Parathyroid adenoma (tissue), 2 donors: ENCODE measurements around the gene TGOLN2.
A peak's percentile ranks its signal among the peaks of the same experiment; 100 is the strongest.

Source experiments
- H2AFZ ChIP-seq: fragments of 300-600 bp; sonication (generic); one replicate; pipeline ENCODE4 v1.7.0; 2017; ENCODE audit warnings: antibody characterized with exemption, mild to moderate bottlenecking
- H3K27ac ChIP-seq: fragments of 300-600 bp; sonication (generic); one replicate; pipeline ENCODE4 v1.7.0; 2017
- H3K27me3 ChIP-seq: fragments of 300-600 bp; sonication (generic); one replicate; pipeline ENCODE4 v1.7.0; 2017; ENCODE audit warnings: low read length; ENCODE audit not compliant: control insufficient read depth, insufficient read depth
- H3K36me3 ChIP-seq: fragments of 300-600 bp; sonication (generic); one replicate; pipeline ENCODE4 v1.7.0; 2017; ENCODE audit warnings: low read length; ENCODE audit not compliant: control insufficient read depth, insufficient read depth
- H3K4me1 ChIP-seq: fragments of 300-600 bp; sonication (generic); one replicate; pipeline ENCODE4 v1.7.0; 2017; ENCODE audit warnings: control low read depth
- H3K4me2 ChIP-seq: fragments of 300-600 bp; sonication (generic); one replicate; pipeline ENCODE4 v1.7.0; 2017; ENCODE audit warnings: low read length
- H3K4me3 ChIP-seq: fragments of 300-600 bp; sonication (generic); one replicate; pipeline ENCODE4 v1.7.0; 2017; ENCODE audit warnings: low read depth, low read length
- H3K79me2 ChIP-seq: fragments of 300-600 bp; sonication (generic); one replicate; pipeline ENCODE4 v1.7.0; 2017; ENCODE audit warnings: control low read depth
- H3K9ac ChIP-seq: fragments of 300-600 bp; sonication (generic); one replicate; pipeline ENCODE4 v1.7.0; 2017; ENCODE audit warnings: mild to moderate bottlenecking
- H3K9me3 ChIP-seq: fragments of 300-600 bp; sonication (generic); one replicate; pipeline ENCODE4 v1.7.0; 2017; ENCODE audit warnings: low read length; ENCODE audit not compliant: control insufficient read depth
- CTCF ChIP-seq: fragments of 300-600 bp; sonication (generic); IDR thresholded peaks from one replicate; pipeline ENCODE4 v1.7.0; 2017; ENCODE audit warnings: antibody characterized with exemption, mild to moderate bottlenecking
- donor health status: primary hyperparathyroidism.

The TGOLN2 gene

GRCh38 chr2:85356186-85356585 lies 28.4 kb upstream of the TGOLN2 start:
- Histone ChIP-seq H3K9ac (no peak overlapping the region), H3K36me3 (no peaks in the 10 kb centered on the region), H3K9me3 (no peaks in the 10 kb centered on the region), H2AFZ (no peak overlapping the region), H3K4me2 (peak overlapping the region; percentile 97), H3K27ac (no peak overlapping the region), H3K4me1 (no peaks in the 10 kb centered on the region), H3K79me2 (peaks cover 16% of the 10 kb centered on the region), H3K27me3 (no peaks in the 10 kb centered on the region), H3K4me3 (no peak overlapping the region)
- no peak for TF ChIP-seq CTCF

- TF ChIP-seq CTCF, result no peak
- Histone ChIP-seq H3K4me1 (no peaks in the 10 kb centered on the region), H3K4me2 (peak overlapping the region; percentile 97), H3K27me3 (no peaks in the 10 kb centered on the region), H3K27ac (no peak overlapping the region), H3K9ac (peak overlapping the region; percentile 30), H2AFZ (peak overlapping the region; percentile 94), H3K79me2 (peaks cover 16% of the 10 kb centered on the region), H3K36me3 (no peaks in the 10 kb centered on the region), H3K9me3 (no peaks in the 10 kb centered on the region), H3K4me3 (peak overlapping the region; percentile 99)
Observed at GRCh38 chr2:85355521-85355920, 27.7 kb upstream of the TGOLN2 start.

- H3K27ac ChIP-seq, result peak overlapping the region; percentile 67
- peak overlapping the region; percentile 99 for H3K4me3 ChIP-seq
- H3K36me3 ChIP-seq, result no peaks in the 10 kb centered on the region
- H3K9ac ChIP-seq, result peak overlapping the region; percentile 30
- H3K4me2 ChIP-seq, result peak overlapping the region; percentile 97
- peak overlapping the region; percentile 94 for H2AFZ ChIP-seq
- H3K9me3 ChIP-seq, result no peaks in the 10 kb centered on the region
- H3K79me2 ChIP-seq, result peaks cover 16% of the 10 kb centered on the region
- no peak for TF ChIP-seq CTCF
- no peaks in the 10 kb centered on the region for H3K4me1 ChIP-seq
- H3K27me3 ChIP-seq, result no peaks in the 10 kb centered on the region
Observed at GRCh38 chr2:85355073-85355410, 27.3 kb upstream of the TGOLN2 start.

- no peaks in the 10 kb centered on the region for H3K27me3 ChIP-seq
- H3K4me3 ChIP-seq, result peak within 1 kb of the TSS; percentile 99
- no peaks in the 10 kb centered on the region for H3K36me3 ChIP-seq
- H2AFZ ChIP-seq, result peak within 1 kb of the TSS; percentile 94
- H3K4me1 ChIP-seq, result no peaks in the 10 kb centered on the region
- peaks cover 16% of the 10 kb centered on the region for H3K79me2 ChIP-seq
- no peaks in the 10 kb centered on the region for H3K9me3 ChIP-seq
- H3K27ac ChIP-seq, result peak within 1 kb of the TSS; percentile 67
- no peak for TF ChIP-seq CTCF
- peak within 1 kb of the TSS; percentile 30 for H3K9ac ChIP-seq
- peak within 1 kb of the TSS; percentile 97 for H3K4me2 ChIP-seq
Observed at GRCh38 chr2:85354286-85355072, 26.7 kb upstream of the TGOLN2 start, which contains the start of the genes ELMOD3 and RETSAT. Gene ELMOD3, plus strand, starts transcription at chr2:85354769. Its CDS starts 2,430 bp downstream, at chr2:85357199. Gene RETSAT, minus strand, starts transcription at chr2:85354528. Its CDS starts 21 bp downstream, at chr2:85354507.
